Esophagus muscularis mucosa (tissue), 3 donors: Measurements from ENCODE around the gene ATG12.

ENCODE experiments used
- CTCF ChIP-seq, 3 experiments: fragments of 200-600 bp in 2 of 3; fragments of 450-650 bp in 1 of 3; sonication (generic) in 2 of 3; IDR thresholded peaks; one replicate each; pipeline ENCODE4 v1.5.1; 2017 to 2019; ENCODE audit warnings: antibody characterized with exemption in 3 of 3, mild to moderate bottlenecking in 2 of 3, moderate library complexity in 1 of 3
- POLR2A ChIP-seq: fragments of 450-650 bp; IDR thresholded peaks from one replicate; pipeline ENCODE4 v1.6.1; 2017; ENCODE audit warnings: antibody characterized with exemption, moderate library complexity, mild to moderate bottlenecking, low read depth

- no peak for TF ChIP-seq CTCF (IDR thresholded peaks at IDR 0.05)
- TF ChIP-seq POLR2A: no peak
Observed at GRCh38 chr5:115807654-115808052, 33.7 kb downstream of the ATG12 start.
